ENCODE results near the gene U2AF2. TPM values are rescaled to one million over a fixed set of nuclear protein-coding genes. Genes with fewer than 3 reads are reported as not detected.
A peak's percentile ranks its signal among the peaks of the same experiment; 100 is the strongest.

The U2AF2 gene
- total RNA-seq, 3 donors from 2014 or later (not counting 1 experiment from before 2014, with no cell fraction given): 304 to 322 (median 321) TPM

GRCh38 chr19:55641426-55642152 is 13.2 kb upstream of the U2AF2 start:
- Histone ChIP-seq H3K4me3 (ENCODE audit: low read length) (peak overlapping the region; percentile 60), H3K27me3 (ENCODE audit: control insufficient read depth, insufficient read depth, low read length) (no peaks in the 10 kb centered on the region), H3K27ac (ENCODE audit: low read length) (peak overlapping the region; percentile 68), H3K9me3 (ENCODE audit: control insufficient read depth, insufficient read depth, low read length) (no peaks in the 10 kb centered on the region), H3K4me1 (ENCODE audit: control insufficient read depth, insufficient read depth, low read length) (peaks cover 62% of the 10 kb centered on the region), H3K36me3 (ENCODE audit: control insufficient read depth, insufficient read depth, low read length) (peaks cover 13% of the 10 kb centered on the region)
- Mint-ChIP-seq H3K4me3 (peak overlapping the region; percentile 88), H3K27ac (peak overlapping the region; percentile 61 to 96), H3K4me1 (peaks cover 39 to 59% of the 10 kb centered on the region in 2 donors), H3K36me3 (no peaks in the 10 kb centered on the region), H3K27me3 (ENCODE audit: low read depth in 2 of 2) (no peaks in the 10 kb centered on the region), H3K9me3 (no peaks in the 10 kb centered on the region)
- ATAC-seq (no peak), DNase-seq (peak in 1 of 2 donors; percentile 68)
- under 1% methylated on average over 25 of the region's 25 CpGs for WGBS (ENCODE audit: insufficient coverage)
- TF ChIP-seq CTCF (IDR thresholded peaks at IDR 0.05): no peak
- intact Hi-C loops (cut with micrococcal nuclease): loop anchor here (2.0 to 5.0 kb wide), 2 partner anchors 34 to 61 kb away; partner anchors contain the start of genes ZNF579 and ZNF865

- Histone ChIP-seq H3K9me3 (ENCODE audit: control insufficient read depth, insufficient read depth, low read length) (no peaks in the 10 kb centered on the region), H3K36me3 (ENCODE audit: control insufficient read depth, insufficient read depth, low read length) (peaks cover 13% of the 10 kb centered on the region), H3K4me1 (ENCODE audit: control insufficient read depth, insufficient read depth, low read length) (peaks cover 63% of the 10 kb centered on the region), H3K4me3 (ENCODE audit: low read length) (peak overlapping the region; percentile 63), H3K27ac (ENCODE audit: low read length) (peak overlapping the region; percentile 68), H3K27me3 (ENCODE audit: control insufficient read depth, insufficient read depth, low read length) (no peaks in the 10 kb centered on the region)
- peak in 1 of 2 donors; percentile 57 for DNase-seq
- Mint-ChIP-seq H3K27me3 (ENCODE audit: low read depth in 2 of 2) (no peaks in the 10 kb centered on the region), H3K36me3 (no peaks in the 10 kb centered on the region), H3K27ac (peak overlapping the region; percentile 80 to 96), H3K4me1 (peaks cover 36 to 54% of the 10 kb centered on the region in 2 donors), H3K4me3 (peak overlapping the region; percentile 96), H3K9me3 (no peaks in the 10 kb centered on the region)
- no peak for TF ChIP-seq CTCF (IDR thresholded peaks at IDR 0.05)
- 1% methylated on average over 65 of the region's 65 CpGs for WGBS (ENCODE audit: insufficient coverage)
- ATAC-seq: no peak
- intact Hi-C loops (cut with micrococcal nuclease): loop anchor here (2.0 to 5.0 kb wide), 2 partner anchors 35 to 62 kb away; partner anchors contain the start of genes ZNF579 and ZNF865
Observed at GRCh38 chr19:55642153-55643002, 12.5 kb upstream of the U2AF2 start.

- H3K4me1 ChIP-seq (ENCODE audit: control insufficient read depth, insufficient read depth, low read length): peaks cover 65% of the 10 kb centered on the region
- Mint-ChIP-seq H3K27me3 (ENCODE audit: low read depth in 2 of 2) (no peaks in the 10 kb centered on the region), H3K27ac (peak within 1 kb of the TSS; percentile 80 to 96), H3K4me1 (peaks cover 33 to 51% of the 10 kb centered on the region in 2 donors), H3K4me3 (peak within 1 kb of the TSS; percentile 96), H3K9me3 (no peaks in the 10 kb centered on the region), H3K36me3 (no peaks in the 10 kb centered on the region)
- peak within 1 kb of the TSS; percentile 63 for H3K4me3 ChIP-seq (ENCODE audit: low read length)
- no peak for TF ChIP-seq CTCF (IDR thresholded peaks at IDR 0.05)
- peaks cover 13% of the 10 kb centered on the region for H3K36me3 ChIP-seq (ENCODE audit: control insufficient read depth, insufficient read depth, low read length)
- ATAC-seq: peak; percentile 65 to 81 (median 66)
- intact Hi-C loops (cut with micrococcal nuclease): loop anchor here (2.0 to 5.0 kb wide), 2 partner anchors 36 to 62 kb away; partner anchors contain the start of genes ZNF579 and ZNF865
- DNase-seq: peak; percentile 73 to 92
- no peaks in the 10 kb centered on the region for H3K27me3 ChIP-seq (ENCODE audit: control insufficient read depth, insufficient read depth, low read length)
- H3K9me3 ChIP-seq (ENCODE audit: control insufficient read depth, insufficient read depth, low read length): no peaks in the 10 kb centered on the region
- WGBS (ENCODE audit: insufficient coverage): 2% methylated on average over 46 of the region's 56 CpGs
- H3K27ac ChIP-seq (ENCODE audit: low read length): peak within 1 kb of the TSS; percentile 68
Observed at GRCh38 chr19:55643003-55643886, 11.6 kb upstream of the U2AF2 start, which contains the start of gene ZNF581. ZNF581 (plus strand) TSS chr19:55643649; CDS start chr19:55644572, 923 bp downstream.

Measured in natural killer cell (primary cell).